ENCODE measurements around the gene SOCS2.

DNA sequence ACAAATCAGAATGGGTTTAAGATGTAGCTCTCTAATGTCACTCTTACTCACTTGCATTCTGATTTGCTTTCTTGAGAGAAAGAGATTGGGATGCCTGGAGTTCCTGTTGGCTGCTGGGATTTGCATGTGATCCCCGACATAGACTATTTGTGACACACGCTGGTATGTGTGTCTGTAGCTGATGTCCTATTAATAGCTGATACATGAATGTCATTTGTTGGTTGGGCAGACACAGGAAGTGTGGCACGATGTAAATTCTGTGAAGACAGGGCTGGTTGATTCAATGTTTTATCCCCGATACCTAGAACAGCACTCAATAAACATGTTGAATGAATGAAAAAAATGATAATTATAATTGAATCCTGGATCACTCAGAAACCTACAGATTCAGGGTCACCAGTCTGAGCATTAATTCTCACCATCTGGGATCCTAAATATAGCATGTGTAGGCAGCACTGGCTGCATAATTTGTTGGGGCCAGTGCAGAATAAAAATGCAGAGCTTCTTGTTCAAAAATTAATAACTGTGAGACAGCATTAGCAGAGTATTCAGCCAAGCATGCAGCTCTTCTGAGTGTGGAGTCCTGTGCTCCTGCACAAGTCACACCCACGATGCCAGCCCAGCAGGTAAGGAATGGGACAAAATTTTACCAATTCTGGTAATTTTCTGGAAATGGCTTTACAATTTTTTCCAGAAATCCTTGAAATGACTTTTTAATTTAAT, 35.5 kb upstream of the SOCS2 start:
- TF ChIP-seq, protein P1, sequence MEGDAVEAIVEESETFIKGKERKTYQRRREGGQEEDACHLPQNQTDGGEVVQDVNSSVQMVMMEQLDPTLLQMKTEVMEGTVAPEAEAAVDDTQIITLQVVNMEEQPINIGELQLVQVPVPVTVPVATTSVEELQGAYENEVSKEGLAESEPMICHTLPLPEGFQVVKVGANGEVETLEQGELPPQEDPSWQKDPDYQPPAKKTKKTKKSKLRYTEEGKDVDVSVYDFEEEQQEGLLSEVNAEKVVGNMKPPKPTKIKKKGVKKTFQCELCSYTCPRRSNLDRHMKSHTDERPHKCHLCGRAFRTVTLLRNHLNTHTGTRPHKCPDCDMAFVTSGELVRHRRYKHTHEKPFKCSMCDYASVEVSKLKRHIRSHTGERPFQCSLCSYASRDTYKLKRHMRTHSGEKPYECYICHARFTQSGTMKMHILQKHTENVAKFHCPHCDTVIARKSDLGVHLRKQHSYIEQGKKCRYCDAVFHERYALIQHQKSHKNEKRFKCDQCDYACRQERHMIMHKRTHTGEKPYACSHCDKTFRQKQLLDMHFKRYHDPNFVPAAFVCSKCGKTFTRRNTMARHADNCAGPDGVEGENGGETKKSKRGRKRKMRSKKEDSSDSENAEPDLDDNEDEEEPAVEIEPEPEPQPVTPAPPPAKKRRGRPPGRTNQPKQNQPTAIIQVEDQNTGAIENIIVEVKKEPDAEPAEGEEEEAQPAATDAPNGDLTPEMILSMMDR (IDR thresholded peaks at IDR 0.05), result no peak
- no peak for TF ChIP-seq POLR2A (IDR thresholded peaks at IDR 0.05)
